ENCODE measurements around the gene STUM. TPM values are rescaled to one million over a fixed set of nuclear protein-coding genes. Genes with fewer than 3 reads are reported as not detected.

Gene STUM
- total RNA-seq, 6 donors from 2014 or later: under 0.01 to 0.98 (median 0.20) TPM; not detected in 1

DNA sequence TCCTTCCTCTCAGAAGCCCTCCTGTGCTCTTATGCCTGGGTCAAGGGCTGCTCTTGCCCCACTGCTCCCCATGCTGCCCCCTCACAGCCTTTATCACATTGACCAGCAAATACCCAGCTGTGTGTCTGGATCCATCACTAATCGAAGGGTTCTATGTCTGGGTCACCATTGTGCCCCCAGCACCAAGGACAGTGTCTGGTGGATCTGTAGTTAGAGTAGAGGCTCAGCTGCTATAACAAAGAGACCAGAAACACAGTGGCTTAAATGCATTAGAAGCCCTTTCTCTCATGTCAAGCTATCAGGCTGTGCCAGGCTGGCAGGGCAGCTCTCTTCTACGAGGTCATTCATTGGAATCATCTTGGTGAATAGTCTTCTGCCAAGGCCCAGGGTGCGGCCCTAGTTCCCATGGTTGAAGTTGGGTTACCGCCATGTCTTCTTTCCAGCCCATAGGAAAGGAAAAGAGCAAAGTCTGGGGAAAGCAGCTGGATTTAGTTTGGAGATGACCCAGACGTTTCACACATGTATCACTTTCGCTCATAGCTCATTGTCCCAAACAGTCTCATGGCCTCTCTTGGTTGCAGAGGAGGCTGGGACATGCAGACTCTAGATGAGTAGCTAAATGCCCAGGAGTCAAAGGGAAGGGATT lies 32.2 kb downstream of the STUM start:
- H3K4me1 ChIP-seq: no peaks in the 10 kb centered on the region
- TF ChIP-seq POLR2A (IDR thresholded peaks at IDR 0.05): no peak
- TF ChIP-seq CTCF (IDR thresholded peaks at IDR 0.05): no peak
- TF ChIP-seq POLR2AphosphoS5 (IDR thresholded peaks at IDR 0.05): no peak
- no peak for TF ChIP-seq EP300 (IDR thresholded peaks at IDR 0.05)
- H3K36me3 ChIP-seq: no peaks in the 10 kb centered on the region
- no peaks in the 10 kb centered on the region for H3K9me3 ChIP-seq
- ATAC-seq (ENCODE audit: low FRiP score in 2 of 2) (no peak), DNase-seq (no peak)
- WGBS, 2 donors: 93 to 94% methylated on average over 5 to 6 of the region's 6 CpGs
- H3K4me3 ChIP-seq: no peak overlapping the region
- H3K27me3 ChIP-seq: no peaks in the 10 kb centered on the region
- H3K27ac ChIP-seq: no peak overlapping the region

GRCh38 chr1:226581650-226582330 lies 33.2 kb downstream of the STUM start:
- H3K27ac ChIP-seq: no peak overlapping the region
- no peaks in the 10 kb centered on the region for H3K36me3 ChIP-seq
- no peaks in the 10 kb centered on the region for H3K4me1 ChIP-seq
- TF ChIP-seq CTCF (IDR thresholded peaks at IDR 0.05) (no peak), POLR2A (IDR thresholded peaks at IDR 0.05) (no peak), POLR2AphosphoS5 (IDR thresholded peaks at IDR 0.05) (no peak), EP300 (IDR thresholded peaks at IDR 0.05) (no peak)
- ATAC-seq (ENCODE audit: low FRiP score in 2 of 2): no peak
- H3K4me3 ChIP-seq: no peak overlapping the region
- no peaks in the 10 kb centered on the region for H3K9me3 ChIP-seq
- 88 to 90% methylated on average over 8 of the region's 8 CpGs for WGBS, 2 donors
- DNase-seq: no peak
- H3K27me3 ChIP-seq: no peaks in the 10 kb centered on the region

DNA sequence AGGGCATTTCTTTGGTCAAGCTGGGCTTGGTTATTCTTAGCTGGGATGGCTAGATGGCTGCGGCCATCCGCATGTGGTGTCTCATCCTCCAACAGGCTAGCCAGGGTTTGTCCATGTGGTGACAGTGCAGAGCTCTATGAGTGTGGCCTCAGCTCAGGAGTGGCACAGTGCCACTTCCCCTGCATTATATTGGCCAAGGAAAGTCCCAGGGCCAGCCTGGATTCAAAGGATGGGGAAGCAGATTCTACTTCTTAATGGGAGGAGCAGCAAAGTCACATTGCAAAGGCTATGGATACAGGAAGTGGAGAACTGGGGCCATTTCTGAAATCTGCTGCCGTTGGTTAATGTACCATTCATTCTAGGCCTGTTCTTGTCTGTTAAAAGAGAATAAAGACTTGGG lies 34.4 kb downstream of the STUM start:
- no peak overlapping the region for H3K27ac ChIP-seq
- no peaks in the 10 kb centered on the region for H3K9me3 ChIP-seq
- DNase-seq (no peak), ATAC-seq (ENCODE audit: low FRiP score in 2 of 2) (no peak)
- H3K4me1 ChIP-seq: no peaks in the 10 kb centered on the region
- H3K36me3 ChIP-seq: no peaks in the 10 kb centered on the region
- H3K27me3 ChIP-seq: no peaks in the 10 kb centered on the region
- no peak overlapping the region for H3K4me3 ChIP-seq
- WGBS, 2 donors: 84 to 92% methylated on average over 1 to 3 of the region's 3 CpGs
- TF ChIP-seq CTCF (IDR thresholded peaks at IDR 0.05): no peak
- TF ChIP-seq POLR2A (IDR thresholded peaks at IDR 0.05): no peak
- TF ChIP-seq POLR2AphosphoS5 (IDR thresholded peaks at IDR 0.05): no peak
- no peak for TF ChIP-seq EP300 (IDR thresholded peaks at IDR 0.05)

DNA sequence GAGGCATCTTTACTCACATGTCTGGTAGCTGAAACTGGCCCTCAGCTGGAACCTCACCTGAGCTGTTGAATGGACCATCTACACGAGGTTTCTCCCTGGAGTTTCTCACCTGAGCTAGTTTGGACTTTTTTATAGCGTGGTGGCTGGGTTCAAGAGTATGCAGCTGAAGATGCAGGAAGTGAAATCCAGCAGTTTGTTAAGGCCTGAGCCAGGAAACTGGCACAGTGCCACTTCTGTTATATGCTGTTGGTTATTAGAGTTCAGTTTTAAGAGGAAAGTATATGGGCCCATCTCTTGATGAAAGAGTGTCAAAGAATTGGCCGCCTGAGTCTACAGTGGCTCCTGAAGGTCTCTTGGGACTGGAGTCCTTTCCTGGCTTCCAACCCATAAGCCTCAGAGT lies 35.6 kb downstream of the STUM start:
- no peak for DNase-seq
- TF ChIP-seq POLR2A (IDR thresholded peaks at IDR 0.05) (no peak), CTCF (IDR thresholded peaks at IDR 0.05) (no peak), POLR2AphosphoS5 (IDR thresholded peaks at IDR 0.05) (no peak), EP300 (IDR thresholded peaks at IDR 0.05) (no peak)
- 39 to 61% methylated on average over 3 of the region's 3 CpGs for WGBS, 2 donors
- no peaks in the 10 kb centered on the region for H3K36me3 ChIP-seq
- H3K27me3 ChIP-seq: no peaks in the 10 kb centered on the region
- H3K9me3 ChIP-seq: no peaks in the 10 kb centered on the region
- no peaks in the 10 kb centered on the region for H3K4me1 ChIP-seq
- no peak overlapping the region for H3K27ac ChIP-seq
- ATAC-seq (ENCODE audit: low FRiP score in 2 of 2): no peak
- H3K4me3 ChIP-seq: no peak overlapping the region

- DNase-seq (no peak), ATAC-seq (ENCODE audit: low FRiP score in 2 of 2) (no peak)
- TF ChIP-seq POLR2A (IDR thresholded peaks at IDR 0.05) (no peak), EP300 (IDR thresholded peaks at IDR 0.05) (no peak), POLR2AphosphoS5 (IDR thresholded peaks at IDR 0.05) (no peak), CTCF (IDR thresholded peaks at IDR 0.05) (no peak)
- H3K9me3 ChIP-seq: no peaks in the 10 kb centered on the region
- H3K4me1 ChIP-seq: no peaks in the 10 kb centered on the region
- no peaks in the 10 kb centered on the region for H3K36me3 ChIP-seq
- H3K27me3 ChIP-seq: no peaks in the 10 kb centered on the region
- H3K4me3 ChIP-seq: no peak overlapping the region
- no peak overlapping the region for H3K27ac ChIP-seq
- WGBS, 2 donors: 94 to 97% methylated on average over 5 to 7 of the region's 7 CpGs
These were observed 37.6 kb downstream of the STUM start for GRCh38 chr1:226586116-226586515.

Measured in upper lobe of left lung (tissue), 6 donors.